ENCODE results near the gene ERC2. TPM values are rescaled to one million over a fixed set of nuclear protein-coding genes. Genes with fewer than 3 reads are reported as not detected.

The ERC2 gene
- polyA plus RNA-seq, 2 of the 4 experiments (the other 2 are of a cell fraction): 0.16 TPM; not detected in 1

DNA sequence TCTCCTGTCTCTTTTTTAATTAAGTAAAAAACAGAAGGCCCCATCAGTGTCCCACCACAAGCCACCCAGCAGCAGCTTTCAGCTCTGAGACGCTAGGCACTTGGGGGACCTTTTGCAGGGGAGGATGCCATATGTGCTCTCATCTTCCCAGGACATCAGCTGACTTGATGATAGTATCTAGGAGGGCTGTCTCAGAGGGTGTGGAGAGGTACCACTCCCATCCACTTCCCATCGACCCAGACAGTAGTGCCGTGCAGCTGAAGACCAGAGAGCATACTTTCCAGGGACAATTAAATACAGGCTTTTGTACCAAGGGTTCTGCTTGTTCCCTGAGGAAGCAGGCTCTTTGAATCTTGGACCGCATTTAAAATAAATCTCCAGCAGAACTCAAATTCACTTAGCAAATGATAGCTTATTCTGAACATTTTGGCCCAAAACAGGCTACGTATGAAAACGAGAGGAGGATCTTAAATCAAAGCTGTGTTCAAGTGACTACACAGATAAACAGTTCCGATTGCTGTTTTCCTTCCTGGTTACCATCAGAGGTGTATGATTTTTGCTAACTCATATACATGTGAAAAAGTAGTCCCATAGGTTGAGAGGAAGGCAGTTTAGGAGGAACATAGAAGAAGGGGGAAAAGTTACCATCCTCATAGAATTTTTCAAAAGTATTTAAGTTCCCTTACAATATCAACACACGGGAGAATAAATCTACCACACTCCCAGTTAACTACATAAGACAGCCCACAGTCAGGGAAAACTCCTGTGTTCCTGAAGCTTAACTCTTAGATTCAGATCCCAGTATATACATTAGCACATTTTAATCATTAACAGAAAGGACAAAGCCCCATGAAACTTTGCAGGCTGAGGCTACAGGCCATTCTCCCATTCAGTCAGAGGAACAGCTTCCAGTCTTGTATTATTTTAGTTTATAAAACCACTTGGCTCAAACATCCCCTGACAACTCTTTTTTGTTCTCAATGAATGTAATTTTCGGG lies 990.7 kb downstream of the ERC2 start (continued):
- TF ChIP-seq, protein P1, sequence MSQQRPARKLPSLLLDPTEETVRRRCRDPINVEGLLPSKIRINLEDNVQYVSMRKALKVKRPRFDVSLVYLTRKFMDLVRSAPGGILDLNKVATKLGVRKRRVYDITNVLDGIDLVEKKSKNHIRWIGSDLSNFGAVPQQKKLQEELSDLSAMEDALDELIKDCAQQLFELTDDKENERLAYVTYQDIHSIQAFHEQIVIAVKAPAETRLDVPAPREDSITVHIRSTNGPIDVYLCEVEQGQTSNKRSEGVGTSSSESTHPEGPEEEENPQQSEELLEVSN (IDR thresholded peaks at IDR 0.05; ENCODE audit: borderline replicate concordance, low read depth): no peak
- TF ChIP-seq CHD4 (IDR thresholded peaks at IDR 0.05; ENCODE audit: borderline replicate concordance): no peak

DNA sequence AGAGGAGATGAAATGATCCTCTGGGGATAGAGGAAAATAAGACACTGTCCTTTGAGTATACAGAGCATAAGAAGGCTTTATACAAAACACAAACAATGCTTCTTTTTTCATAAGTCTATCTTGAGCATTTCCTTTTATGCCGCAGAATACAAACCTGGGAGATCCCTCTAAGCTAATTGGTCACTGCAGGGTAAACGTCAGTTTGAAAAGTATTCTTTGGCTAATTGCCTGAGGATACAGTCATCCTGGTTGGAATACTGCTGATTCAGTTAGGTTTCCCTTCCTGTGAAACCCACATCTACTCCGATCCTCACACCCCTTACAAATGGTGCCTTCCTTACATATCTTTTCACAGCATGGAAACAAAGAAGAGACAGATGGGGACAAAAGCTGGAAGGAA lies 991.8 kb downstream of the ERC2 start:
- Histone ChIP-seq H3K9me3 (no peaks in the 10 kb centered on the region), H3K27ac (no peak overlapping the region), H3K4me3 (no peak overlapping the region), H3K4me1 (no peaks in the 10 kb centered on the region), H3K4me2 (no peak overlapping the region)
- ChIA-PET POLR2A (no interaction called here), CTCF (interaction anchor here (1.8 kb wide), 1 partner anchor 10 kb away, joined by 5 read pairs; no protein-coding TSS in a partner anchor)
- WGBS (ENCODE audit: missing lambda C conversion rate): 64% methylated on average over 3 of the region's 3 CpGs
- no peak for TF ChIP-seq MAX (IDR thresholded peaks at IDR 0.05)
- TF ChIP-seq RARB (CRISPR knock-in tag; IDR thresholded peaks at IDR 0.05): no peak
- TF ChIP-seq HOXB5 (CRISPR knock-in tag; IDR thresholded peaks at IDR 0.05): no peak
- TF ChIP-seq HOXB13 (CRISPR knock-in tag; IDR thresholded peaks at IDR 0.05; ENCODE audit: low read depth): no peak
- TF ChIP-seq, protein P1 (IDR thresholded peaks at IDR 0.05; ENCODE audit: borderline replicate concordance, low read depth): no peak
- TF ChIP-seq KDM5A (IDR thresholded peaks at IDR 0.05): no peak
- TF ChIP-seq PHF8 (IDR thresholded peaks at IDR 0.05; ENCODE audit: borderline replicate concordance, low read depth): no peak
- TF ChIP-seq RNF2 (IDR thresholded peaks at IDR 0.05; ENCODE audit: borderline replicate concordance, low read depth): no peak
- TF ChIP-seq MYC (IDR thresholded peaks at IDR 0.05; ENCODE audit: borderline replicate concordance, low read length): no peak
- TF ChIP-seq NR3C1 (IDR thresholded peaks at IDR 0.05): no peak
- TF ChIP-seq, protein P2, sequence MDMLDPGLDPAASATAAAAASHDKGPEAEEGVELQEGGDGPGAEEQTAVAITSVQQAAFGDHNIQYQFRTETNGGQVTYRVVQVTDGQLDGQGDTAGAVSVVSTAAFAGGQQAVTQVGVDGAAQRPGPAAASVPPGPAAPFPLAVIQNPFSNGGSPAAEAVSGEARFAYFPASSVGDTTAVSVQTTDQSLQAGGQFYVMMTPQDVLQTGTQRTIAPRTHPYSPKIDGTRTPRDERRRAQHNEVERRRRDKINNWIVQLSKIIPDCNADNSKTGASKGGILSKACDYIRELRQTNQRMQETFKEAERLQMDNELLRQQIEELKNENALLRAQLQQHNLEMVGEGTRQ (IDR thresholded peaks at IDR 0.05): no peak
- no peak for TF ChIP-seq RFX5 (IDR thresholded peaks at IDR 0.05)
- no peak for TF ChIP-seq HMGXB4 (CRISPR knock-in tag; IDR thresholded peaks at IDR 0.05; ENCODE audit: borderline replicate concordance)
- TF ChIP-seq ZNF302 (CRISPR knock-in tag; IDR thresholded peaks at IDR 0.05): no peak
- TF ChIP-seq BHLHE40 (IDR thresholded peaks at IDR 0.05; ENCODE audit: low read depth, low read length): no peak
- no peak for FAIRE-seq
- no peak for ATAC-seq
- DNase-seq (ENCODE audit: low read depth in 1 of 2, low spot score in 1 of 2): no peak

DNA sequence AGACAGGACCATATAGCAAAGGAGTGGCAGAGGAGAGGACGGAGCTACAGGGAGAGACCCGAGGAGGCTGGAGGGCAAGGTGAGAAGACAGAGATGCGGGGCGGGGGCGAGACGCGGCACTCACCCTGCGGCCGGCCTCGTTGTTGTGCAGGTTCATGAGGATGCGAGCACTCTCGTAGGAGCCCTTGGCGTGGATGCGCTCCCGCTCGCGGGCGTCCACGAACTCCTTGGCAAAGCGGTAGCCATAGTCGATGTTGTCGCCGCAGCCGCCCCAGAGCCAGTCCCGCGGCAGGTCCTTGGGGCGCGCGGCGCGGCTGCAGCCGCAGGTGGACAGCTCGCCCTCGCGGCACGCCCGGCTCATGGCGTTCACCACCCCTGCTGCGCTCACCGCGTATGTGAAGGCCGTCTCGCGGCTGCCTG lies 994.0 kb downstream of the ERC2 start:
- H3K4me3 ChIP-seq: no peak overlapping the region
- WGBS (ENCODE audit: missing lambda C conversion rate): 85% methylated on average over 32 of the region's 44 CpGs
- H3K4me1 ChIP-seq: no peaks in the 10 kb centered on the region
- no peak overlapping the region for H3K4me2 ChIP-seq
- ChIA-PET CTCF (no interaction called here), POLR2A (no interaction called here)
- ATAC-seq: no peak
- H3K27ac ChIP-seq: no peak overlapping the region
- TF ChIP-seq RCOR1 (IDR thresholded peaks at IDR 0.05; ENCODE audit: low read depth, low read length) (no peak), RNF2 (IDR thresholded peaks at IDR 0.05; ENCODE audit: borderline replicate concordance, low read depth) (no peak), ZNF302 (CRISPR knock-in tag; IDR thresholded peaks at IDR 0.05) (no peak), HOXB5 (CRISPR knock-in tag; IDR thresholded peaks at IDR 0.05) (no peak), BHLHE40 (IDR thresholded peaks at IDR 0.05; ENCODE audit: low read depth, low read length) (no peak), CEBPB (IDR thresholded peaks at IDR 0.05) (no peak), FOXS1 (CRISPR knock-in tag; IDR thresholded peaks at IDR 0.05) (no peak), ZFP36 (IDR thresholded peaks at IDR 0.05; ENCODE audit: borderline replicate concordance, partially characterized antibody) (no peak), MAX (IDR thresholded peaks at IDR 0.05) (no peak), NFE2L2 (conservative IDR thresholded peaks at IDR 0.05; ENCODE audit: low read length) (no peak), KDM5A (IDR thresholded peaks at IDR 0.05) (no peak), CBX8 (IDR thresholded peaks at IDR 0.05) (no peak), SMC3 (IDR thresholded peaks at IDR 0.05) (no peak)
- TF ChIP-seq, protein P3, sequence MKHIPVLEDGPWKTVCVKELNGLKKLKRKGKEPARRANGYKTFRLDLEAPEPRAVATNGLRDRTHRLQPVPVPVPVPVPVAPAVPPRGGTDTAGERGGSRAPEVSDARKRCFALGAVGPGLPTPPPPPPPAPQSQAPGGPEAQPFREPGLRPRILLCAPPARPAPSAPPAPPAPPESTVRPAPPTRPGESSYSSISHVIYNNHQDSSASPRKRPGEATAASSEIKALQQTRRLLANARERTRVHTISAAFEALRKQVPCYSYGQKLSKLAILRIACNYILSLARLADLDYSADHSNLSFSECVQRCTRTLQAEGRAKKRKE (CRISPR knock-in tag; IDR thresholded peaks at IDR 0.05; ENCODE audit: low read depth): no peak
- no peak for FAIRE-seq
- no peak for DNase-seq (ENCODE audit: low read depth in 1 of 2, low spot score in 1 of 2)
- no peaks in the 10 kb centered on the region for H3K9me3 ChIP-seq
